ENCODE measurements around the gene WNT8A.
"Not testable (repeated sequence)": the region's sequence is repeated elsewhere in the genome, so short reads cannot be mapped to it uniquely, and the experiment has no call there.

The WNT8A gene

GRCh38 chr5:138083702-138084101 is at the start of gene WNT8A:
TSS of gene WNT8A (plus strand) at chr5:138084033. CDS start at chr5:138084128, 95 bp downstream.
- DNase-seq (ENCODE audit: low spot score): no peak

- peak; percentile 63 for DNase-seq (ENCODE audit: low spot score)
Measured at GRCh38 chr5:138035605-138036537, 48.0 kb upstream of the WNT8A start.

GRCh38 chr5:138037271-138037670 is 46.6 kb upstream of the WNT8A start:
- DNase-seq (ENCODE audit: low spot score): no peak

GRCh38 chr5:138037907-138038633 is 45.8 kb upstream of the WNT8A start:
- DNase-seq (ENCODE audit: low spot score): no peak

GRCh38 chr5:138038826-138039225 is 45.0 kb upstream of the WNT8A start:
- no peak for DNase-seq (ENCODE audit: low spot score)

GRCh38 chr5:138045283-138045682 is 38.5 kb upstream of the WNT8A start:
- not testable (repeated sequence) for DNase-seq (ENCODE audit: low spot score)

GRCh38 chr5:138051441-138052296 is 32.2 kb upstream of the WNT8A start:
- DNase-seq (ENCODE audit: low spot score): no peak

GRCh38 chr5:138052718-138053117 is 31.1 kb upstream of the WNT8A start:
- DNase-seq (ENCODE audit: low spot score): not testable (repeated sequence)

GRCh38 chr5:138053554-138053953 is 30.3 kb upstream of the WNT8A start:
- no peak for DNase-seq (ENCODE audit: low spot score)

GRCh38 chr5:138054206-138054605 is 29.6 kb upstream of the WNT8A start:
- DNase-seq (ENCODE audit: low spot score): no peak

GRCh38 chr5:138054847-138055558 is 28.8 kb upstream of the WNT8A start:
- DNase-seq (ENCODE audit: low spot score): no peak

- no peak for DNase-seq (ENCODE audit: low spot score)
Measured at GRCh38 chr5:138064526-138064925, 19.3 kb upstream of the WNT8A start.

- no peak for DNase-seq (ENCODE audit: low spot score)
Measured at GRCh38 chr5:138065102-138065501, 18.7 kb upstream of the WNT8A start.

- no peak for DNase-seq (ENCODE audit: low spot score)
Measured at GRCh38 chr5:138067945-138068344, 15.9 kb upstream of the WNT8A start.

- DNase-seq (ENCODE audit: low spot score): peak; percentile 82
Measured at GRCh38 chr5:138068742-138069600, 14.9 kb upstream of the WNT8A start.

- DNase-seq (ENCODE audit: low spot score): not testable (repeated sequence)
Measured at GRCh38 chr5:138070026-138070425, 13.8 kb upstream of the WNT8A start.

GRCh38 chr5:138077064-138077696 is 6.7 kb upstream of the WNT8A start:
- DNase-seq (ENCODE audit: low spot score): peak; percentile 82

GRCh38 chr5:138078006-138078643 is 5.7 kb upstream of the WNT8A start:
- DNase-seq (ENCODE audit: low spot score): no peak

GRCh38 chr5:138082033-138082432 is 1.8 kb upstream of the WNT8A start:
- DNase-seq (ENCODE audit: low spot score): no peak
